HEK293 (cell line): ENCODE data around the gene MAP3K7CL.
A peak's percentile ranks its signal among the peaks of the same experiment; 100 is the strongest.

Experiments used
- CTCF ChIA-PET: fragments of 350-600 bp; formaldehyde crosslinking; extraction: SDS; loops from one replicate; lab custom pipeline; 2021; ENCODE audit warnings: antibody characterized with exemption; lab: Yijun Ruan, JAX
- POLR2A ChIA-PET: fragments of 300-600 bp; formaldehyde crosslinking; extraction: SDS; loops from one replicate; lab custom pipeline; 2020; ENCODE audit warnings: antibody characterized with exemption, inconsistent platforms; lab: Yijun Ruan, JAX
- H3K27ac ChIP-seq: fragments of 200-500 bp; sonication (Bioruptor generic); 2 replicates; pipeline ENCODE4 v1.5.1; 2014; ENCODE audit warnings: low read depth, low read length, control low read depth, inconsistent platforms; ENCODE audit errors: extremely low read depth
- H3K36me3 ChIP-seq, 2 experiments: fragments of 200-500 bp in 1 of 2; sonication (Bioruptor generic) in 1 of 2; 1 replicate in 1 of 2; 2 replicates in 1 of 2; pipeline ENCODE4 v1.5.1; 2014 to 2017; ENCODE audit warnings: inconsistent platforms in 2 of 2, low read length in 2 of 2; ENCODE audit not compliant: control insufficient read depth in 2 of 2, insufficient read depth in 1 of 2
- H3K4me1 ChIP-seq: fragments of 200-500 bp; sonication (Bioruptor generic); 2 replicates; pipeline ENCODE4 v1.5.1; 2014; ENCODE audit warnings: mild to moderate bottlenecking, low read length, inconsistent platforms; ENCODE audit not compliant: control insufficient read depth, insufficient read depth
- H3K4me3 ChIP-seq: 2 replicates; pipeline ENCODE4 v1.5.1; 2011; ENCODE audit warnings: low read depth, mild to moderate bottlenecking, control low read depth, low read length, moderate library complexity
- H3K9me3 ChIP-seq: fragments of 200-500 bp; sonication (Bioruptor generic); 2 replicates; pipeline ENCODE4 v1.5.1; 2014; ENCODE audit warnings: low read depth, low read length, inconsistent platforms; ENCODE audit not compliant: control insufficient read depth, insufficient read depth
- KLF1 ChIP-seq: fragments of 450-650 bp; formaldehyde crosslinking; IDR thresholded peaks from 2 replicates; pipeline ENCODE4 v1.5.1; 2016; ENCODE audit warnings: missing biosample characterization, missing genetic modification characterization
- KLF16 ChIP-seq: fragments of 450-650 bp; formaldehyde crosslinking; IDR thresholded peaks from 2 replicates; pipeline ENCODE4 v1.5.1; 2017; ENCODE audit warnings: missing biosample characterization, missing genetic modification characterization
- KLF17 ChIP-seq: fragments of 450-650 bp; formaldehyde crosslinking; IDR thresholded peaks from 2 replicates; pipeline ENCODE4 v1.5.1; 2016; ENCODE audit warnings: missing biosample characterization, missing genetic modification characterization
- KLF8 ChIP-seq: fragments of 450-650 bp; formaldehyde crosslinking; IDR thresholded peaks from 2 replicates; pipeline ENCODE4 v1.5.1; 2016; ENCODE audit warnings: missing biosample characterization, missing genetic modification characterization
- PRDM1 ChIP-seq: fragments of 450-650 bp; formaldehyde crosslinking; IDR thresholded peaks from 2 replicates; pipeline ENCODE4; 2016; ENCODE audit warnings: missing biosample characterization, missing genetic modification characterization
- SCRT1 ChIP-seq: fragments of 450-650 bp; formaldehyde crosslinking; IDR thresholded peaks from 2 replicates; pipeline ENCODE4 v1.5.1; 2016; ENCODE audit warnings: missing biosample characterization, missing genetic modification characterization, borderline replicate concordance
- SP3 ChIP-seq: fragments of 450-650 bp; formaldehyde crosslinking; IDR thresholded peaks from 2 replicates; pipeline ENCODE4 v1.5.1; 2016; ENCODE audit warnings: missing biosample characterization, missing genetic modification characterization
- TRIM28 ChIP-seq: IDR thresholded peaks from 2 replicates; pipeline ENCODE4 v1.6.1; 2011; ENCODE audit warnings: low read length, control low read depth, borderline replicate concordance
- ZEB2 ChIP-seq: fragments of 450-650 bp; formaldehyde crosslinking; IDR thresholded peaks from 2 replicates; pipeline ENCODE4 v1.5.1; 2016; ENCODE audit warnings: missing biosample characterization, missing genetic modification characterization
- ZNF133 ChIP-seq: fragments of 450-650 bp; formaldehyde crosslinking; IDR thresholded peaks from 2 replicates; pipeline ENCODE4 v1.5.1; 2016; ENCODE audit warnings: missing biosample characterization, missing genetic modification characterization
- ZNF175 ChIP-seq: fragments of 450-650 bp; formaldehyde crosslinking; IDR thresholded peaks from 2 replicates; pipeline ENCODE4 v1.5.1; 2016; ENCODE audit warnings: missing biosample characterization, missing genetic modification characterization
- ZNF221 ChIP-seq: fragments of 450-650 bp; formaldehyde crosslinking; IDR thresholded peaks from 2 replicates; pipeline ENCODE4 v1.5.1; 2017; ENCODE audit warnings: missing biosample characterization, missing genetic modification characterization, borderline replicate concordance
- ZNF23 ChIP-seq: fragments of 450-650 bp; formaldehyde crosslinking; IDR thresholded peaks from 2 replicates; pipeline ENCODE4 v1.5.1; 2016; ENCODE audit warnings: missing biosample characterization, missing genetic modification characterization, borderline replicate concordance
- ZNF324 ChIP-seq: fragments of 450-650 bp; formaldehyde crosslinking; IDR thresholded peaks from 2 replicates; pipeline ENCODE4 v1.5.1; 2016; ENCODE audit warnings: missing biosample characterization, missing genetic modification characterization
- ZNF394 ChIP-seq: fragments of 450-650 bp; formaldehyde crosslinking; IDR thresholded peaks from 2 replicates; pipeline ENCODE4 v1.5.1; 2016; ENCODE audit warnings: missing biosample characterization, missing genetic modification characterization, mild to moderate bottlenecking, moderate library complexity, borderline replicate concordance
- ZNF398 ChIP-seq: fragments of 450-650 bp; formaldehyde crosslinking; IDR thresholded peaks from 2 replicates; pipeline ENCODE4 v1.5.1; 2017; ENCODE audit warnings: missing biosample characterization, missing genetic modification characterization
- ZNF433 ChIP-seq: fragments of 450-650 bp; formaldehyde crosslinking; IDR thresholded peaks from 2 replicates; pipeline ENCODE4 v1.5.1; 2016; ENCODE audit warnings: missing biosample characterization, missing genetic modification characterization, low read depth
- ZNF529 ChIP-seq: fragments of 450-650 bp; formaldehyde crosslinking; IDR thresholded peaks from 2 replicates; pipeline ENCODE4 v1.5.1; 2017; ENCODE audit warnings: missing genetic modification characterization, missing biosample characterization; ENCODE audit not compliant: insufficient replicate concordance
- ZNF558 ChIP-seq: fragments of 450-650 bp; formaldehyde crosslinking; IDR thresholded peaks from 2 replicates; pipeline ENCODE4 v1.5.1; 2016; ENCODE audit warnings: missing biosample characterization, missing genetic modification characterization
- ZNF580 ChIP-seq: fragments of 450-650 bp; formaldehyde crosslinking; IDR thresholded peaks from 2 replicates; pipeline ENCODE4 v1.5.1; 2016; ENCODE audit warnings: missing biosample characterization, missing genetic modification characterization
- ZNF623 ChIP-seq: fragments of 450-650 bp; formaldehyde crosslinking; IDR thresholded peaks from 2 replicates; pipeline ENCODE4 v1.5.1; 2016; ENCODE audit warnings: missing biosample characterization, missing genetic modification characterization
- ZNF629 ChIP-seq: fragments of 450-650 bp; formaldehyde crosslinking; IDR thresholded peaks from 2 replicates; pipeline ENCODE4 v1.5.1; 2017; ENCODE audit warnings: missing biosample characterization, missing genetic modification characterization
- ZNF645 ChIP-seq: fragments of 450-650 bp; formaldehyde crosslinking; IDR thresholded peaks from 2 replicates; pipeline ENCODE4; 2016; ENCODE audit warnings: missing biosample characterization, missing genetic modification characterization
- ZNF660 ChIP-seq: fragments of 450-650 bp; IDR thresholded peaks from 2 replicates; pipeline ENCODE4 v1.5.1; 2018; ENCODE audit warnings: missing biosample characterization, mild to moderate bottlenecking, missing genetic modification characterization
- ZNF701 ChIP-seq: fragments of 450-650 bp; formaldehyde crosslinking; IDR thresholded peaks from 2 replicates; pipeline ENCODE4 v1.5.1; 2016; ENCODE audit warnings: missing biosample characterization, missing genetic modification characterization
- ZNF768 ChIP-seq: fragments of 450-650 bp; formaldehyde crosslinking; IDR thresholded peaks from 2 replicates; pipeline ENCODE4 v1.5.1; 2018; ENCODE audit warnings: missing biosample characterization, mild to moderate bottlenecking, missing genetic modification characterization
- ZNF785 ChIP-seq: fragments of 450-650 bp; formaldehyde crosslinking; IDR thresholded peaks from 2 replicates; pipeline ENCODE4 v1.5.1; 2016; ENCODE audit warnings: missing biosample characterization, missing genetic modification characterization
- ZNF830 ChIP-seq: fragments of 450-650 bp; IDR thresholded peaks from 2 replicates; pipeline ENCODE4 v1.5.0; 2018; ENCODE audit warnings: missing biosample characterization, missing genetic modification characterization, low read depth, mild to moderate bottlenecking, moderate library complexity
- ZNF837 ChIP-seq: fragments of 450-650 bp; formaldehyde crosslinking; IDR thresholded peaks from 2 replicates; pipeline ENCODE4 v1.5.1; 2016; ENCODE audit warnings: missing biosample characterization, missing genetic modification characterization
- ZSCAN4 ChIP-seq: fragments of 450-650 bp; formaldehyde crosslinking; IDR thresholded peaks from 2 replicates; pipeline ENCODE4 v1.5.1; 2017; ENCODE audit warnings: missing biosample characterization, missing genetic modification characterization
- TF ChIP-seq, protein P1 (sequence below): fragments of 450-650 bp; formaldehyde crosslinking; IDR thresholded peaks from 2 replicates; pipeline ENCODE4 v1.5.1; 2016; ENCODE audit warnings: missing biosample characterization, missing genetic modification characterization

Gene MAP3K7CL

DNA sequence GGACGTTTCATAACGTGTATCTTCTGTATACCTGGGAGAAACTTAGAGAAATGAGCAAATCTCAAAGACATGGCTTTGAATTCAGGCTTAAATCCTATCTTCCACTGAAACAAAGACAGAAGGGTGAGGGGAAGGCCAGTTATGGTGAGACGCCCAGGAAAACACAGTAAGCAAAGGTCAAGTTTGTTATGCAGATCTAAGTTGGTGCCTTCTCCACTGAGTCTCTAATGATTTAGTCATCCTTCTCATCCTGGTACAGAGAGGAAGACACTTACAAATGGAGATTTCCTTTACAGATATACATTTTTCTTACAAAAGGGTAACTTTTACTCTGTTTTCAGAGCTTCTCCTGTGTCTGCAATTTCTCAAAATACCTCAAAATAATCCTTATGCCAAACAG lies 64.4 kb downstream of the MAP3K7CL start:
- CTCF ChIA-PET, result interaction anchor here (0.9 to 1.3 kb wide), 6 partner anchors 8 to 106 kb away, joined by 3 to 4 read pairs (median 3); no protein-coding TSS in a partner anchor
- no peak overlapping the region for H3K27ac ChIP-seq

DNA sequence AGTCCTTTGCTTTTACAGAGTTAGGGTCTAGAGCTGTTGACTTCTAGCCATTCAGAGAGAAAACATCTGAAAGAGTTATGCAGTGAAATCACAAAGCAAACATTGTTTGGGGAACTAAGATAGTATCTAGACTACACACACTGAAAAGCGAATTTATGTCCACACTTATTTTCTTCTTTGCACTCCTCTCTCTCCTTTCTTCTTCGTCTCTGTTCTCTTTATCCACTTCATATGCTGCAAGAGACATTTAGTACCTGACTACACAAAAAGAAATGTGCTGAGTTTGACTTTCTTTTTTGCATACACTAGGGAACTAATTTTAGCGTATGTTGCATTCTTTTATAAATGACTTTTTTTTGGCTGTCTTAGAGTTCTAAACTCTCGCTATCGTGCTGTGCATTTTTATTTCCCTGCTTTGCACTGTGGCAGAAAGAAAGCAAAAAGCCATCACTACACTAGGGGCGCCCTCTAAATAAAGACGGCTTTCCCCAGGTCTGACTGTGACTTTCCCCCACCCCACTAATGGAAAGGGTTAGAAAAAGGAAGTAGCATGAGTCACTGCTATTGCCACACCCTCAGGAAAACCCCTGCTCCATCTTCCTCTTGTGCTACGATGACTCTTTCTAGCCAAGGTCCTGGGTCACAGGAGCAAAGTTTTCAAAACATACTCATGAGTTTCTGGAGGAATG lies 65.7 kb downstream of the MAP3K7CL start:
- no peaks in the 10 kb centered on the region for H3K4me1 ChIP-seq
- no peak overlapping the region for H3K4me3 ChIP-seq
- H3K9me3 ChIP-seq, result no peaks in the 10 kb centered on the region
- ChIA-PET POLR2A (no interaction called here), CTCF (interaction anchor here (0.7 to 1.6 kb wide), 10 partner anchors 9 to 432 kb away, joined by 3 to 5 read pairs (median 4); no protein-coding TSS in a partner anchor)
- no peaks in the 10 kb centered on the region for H3K36me3 ChIP-seq
- no peak overlapping the region for H3K27ac ChIP-seq
- TF ChIP-seq ZNF768, result peak; percentile 61
- 0 out of 2 replicates have a peak, but pooled peaks have one; percentile 30 for TF ChIP-seq SP3 (tag by site-specific recombination)
- 0 out of 2 replicates have a peak, but pooled peaks have one; percentile 12 for TF ChIP-seq ZNF623 (tag by site-specific recombination)
- TF ChIP-seq ZEB2 (tag by site-specific recombination), result peak; percentile 46; the same call in 1 of the 2 replicates
- TF ChIP-seq KLF17 (tag by site-specific recombination), result 0 out of 2 replicates have a peak, but pooled peaks have one; percentile 24
- TF ChIP-seq ZNF221 (tag by site-specific recombination), result no peak
- TF ChIP-seq ZNF529 (tag by site-specific recombination), result peak; percentile 67
- peak; percentile 70 for TF ChIP-seq KLF8
- TF ChIP-seq KLF16 (tag by site-specific recombination), result peak; percentile 73; the same call in 1 of the 2 replicates
- TF ChIP-seq, protein P1, sequence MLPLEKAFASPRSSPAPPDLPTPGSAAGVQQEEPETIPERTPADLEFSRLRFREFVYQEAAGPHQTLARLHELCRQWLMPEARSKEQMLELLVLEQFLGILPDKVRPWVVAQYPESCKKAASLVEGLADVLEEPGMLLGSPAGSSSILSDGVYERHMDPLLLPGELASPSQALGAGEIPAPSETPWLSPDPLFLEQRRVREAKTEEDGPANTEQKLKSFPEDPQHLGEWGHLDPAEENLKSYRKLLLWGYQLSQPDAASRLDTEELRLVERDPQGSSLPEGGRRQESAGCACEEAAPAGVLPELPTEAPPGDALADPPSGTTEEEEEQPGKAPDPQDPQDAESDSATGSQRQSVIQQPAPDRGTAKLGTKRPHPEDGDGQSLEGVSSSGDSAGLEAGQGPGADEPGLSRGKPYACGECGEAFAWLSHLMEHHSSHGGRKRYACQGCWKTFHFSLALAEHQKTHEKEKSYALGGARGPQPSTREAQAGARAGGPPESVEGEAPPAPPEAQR (tag by site-specific recombination), result no peak
- peak; percentile 81 for TF ChIP-seq PRDM1 (tag by site-specific recombination)
- no peak for TF ChIP-seq ZNF433 (tag by site-specific recombination)
- peak; percentile 92 for TF ChIP-seq ZNF660 (tag by site-specific recombination)
- TF ChIP-seq ZNF580, result peak; percentile 18; the same call in 1 of the 2 replicates
- TF ChIP-seq ZSCAN4, result peak; percentile 82
- peak; percentile 81 for TF ChIP-seq ZNF398 (tag by site-specific recombination)
- TF ChIP-seq ZNF394 (tag by site-specific recombination), result peak; percentile 46; the same call in 1 of the 2 replicates
- TF ChIP-seq ZNF324 (tag by site-specific recombination), result peak; percentile 65; the same call in 1 of the 2 replicates
- no peak for TF ChIP-seq ZNF133 (tag by site-specific recombination)
- no peak for TF ChIP-seq ZNF23 (tag by site-specific recombination)
- TF ChIP-seq KLF1, result peak; percentile 51; the same call in 1 of the 2 replicates
- 0 out of 2 replicates have a peak, but pooled peaks have one; percentile 55 for TF ChIP-seq ZNF629 (tag by site-specific recombination)

More for the DNA sequence above, 64.4 kb downstream of the MAP3K7CL start:
- no peaks in the 10 kb centered on the region for H3K9me3 ChIP-seq
- no peak for TF ChIP-seq SCRT1 (tag by site-specific recombination)
- no peak for TF ChIP-seq ZNF830 (tag by site-specific recombination)
- TF ChIP-seq ZNF837 (tag by site-specific recombination), result no peak
- TF ChIP-seq ZNF701 (tag by site-specific recombination), result no peak
- no peak for TF ChIP-seq ZNF558 (tag by site-specific recombination)
- no peak for TF ChIP-seq TRIM28
- no peak for TF ChIP-seq ZNF785 (tag by site-specific recombination)
- no peak for TF ChIP-seq ZNF175 (tag by site-specific recombination)
- no peak for TF ChIP-seq ZNF645 (tag by site-specific recombination)
- no peak overlapping the region for H3K4me3 ChIP-seq
- no peaks in the 10 kb centered on the region for H3K4me1 ChIP-seq
- POLR2A ChIA-PET, result no interaction called here
- no peaks in the 10 kb centered on the region for H3K36me3 ChIP-seq
